ENCODE measurements around the gene IBA57. TPM values are rescaled to one million over a fixed set of nuclear protein-coding genes. Genes with fewer than 3 reads are reported as not detected.
"Not testable (repeated sequence)": the region's sequence is repeated elsewhere in the genome, so short reads cannot be mapped to it uniquely, and the experiment has no call there.

The IBA57 gene
- total and polyA plus RNA-seq, 3 donors from 2014 or later = 16.0 to 23.2 (median 21.0) TPM

- intact Hi-C loops (cut with DNase I; ENCODE audit: low total_unique reads) = no loop called here
- H3K27me3 ChIP-seq = no peaks in the 10 kb centered on the region
- no peak for TF ChIP-seq POLR2A (IDR thresholded peaks at IDR 0.05)
- no peak for TF ChIP-seq CTCF (IDR thresholded peaks at IDR 0.05)
- no peak overlapping the region for H3K27ac ChIP-seq
- no peaks in the 10 kb centered on the region for H3K36me3 ChIP-seq (ENCODE audit: low read depth, missing control alignments)
- no peaks in the 10 kb centered on the region for H3K4me1 ChIP-seq
- DNase-seq = no peak
- H3K9me3 ChIP-seq = no peaks in the 10 kb centered on the region
- 84 to 88% methylated on average over 7 of the region's 7 CpGs for WGBS, 2 donors
- no peak overlapping the region for H3K4me3 ChIP-seq
These were observed 5.1 kb downstream of the IBA57 start for GRCh38 chr1:228170666-228171065.

- intact Hi-C loops (cut with DNase I; ENCODE audit: low total_unique reads) = no loop called here
- no peak for DNase-seq
- no peak overlapping the region for H3K4me3 ChIP-seq
- no peak overlapping the region for H3K27ac ChIP-seq
- H3K4me1 ChIP-seq = peaks cover 2% of the 10 kb centered on the region
- no peaks in the 10 kb centered on the region for H3K27me3 ChIP-seq
- TF ChIP-seq CTCF (IDR thresholded peaks at IDR 0.05) (no peak), POLR2A (IDR thresholded peaks at IDR 0.05) (no peak)
- 75 to 87% methylated on average over 10 of the region's 10 CpGs for WGBS, 2 donors
- no peaks in the 10 kb centered on the region for H3K36me3 ChIP-seq (ENCODE audit: low read depth, missing control alignments)
- H3K9me3 ChIP-seq = no peaks in the 10 kb centered on the region
These were observed 5.8 kb downstream of the IBA57 start for GRCh38 chr1:228171221-228171891.

- H3K9me3 ChIP-seq = no peaks in the 10 kb centered on the region
- H3K4me1 ChIP-seq = peaks cover 10% of the 10 kb centered on the region
- TF ChIP-seq POLR2A (IDR thresholded peaks at IDR 0.05) = no peak
- TF ChIP-seq CTCF (IDR thresholded peaks at IDR 0.05) = no peak
- no peak overlapping the region for H3K27ac ChIP-seq
- 89 to 91% methylated on average over 16 to 21 of the region's 21 CpGs for WGBS, 2 donors
- no peak overlapping the region for H3K4me3 ChIP-seq
- no peak for DNase-seq
- no peaks in the 10 kb centered on the region for H3K27me3 ChIP-seq
- intact Hi-C loops (cut with DNase I; ENCODE audit: low total_unique reads) = no loop called here
- no peaks in the 10 kb centered on the region for H3K36me3 ChIP-seq (ENCODE audit: low read depth, missing control alignments)
These were observed 7.3 kb downstream of the IBA57 start for GRCh38 chr1:228172591-228173527.

GRCh38 chr1:228173528-228174481 lies 8.2 kb downstream of the IBA57 start:
- H3K36me3 ChIP-seq (ENCODE audit: low read depth, missing control alignments); H3K9me3 ChIP-seq; H3K27ac ChIP-seq; H3K4me3 ChIP-seq; intact Hi-C loops (cut with DNase I; ENCODE audit: low total_unique reads); H3K27me3 ChIP-seq: not testable (repeated sequence)
- H3K4me1 ChIP-seq = peaks cover 16% of the 10 kb centered on the region
- DNase-seq = peak; percentile 61
- 29 to 58% methylated on average over 5 to 19 of the region's 69 CpGs for WGBS, 2 donors
